Measurements from ENCODE around the gene BBLN. TPM values are rescaled to one million over a fixed set of nuclear protein-coding genes. Genes with fewer than 3 reads are reported as not detected.

Gene BBLN
- polyA plus RNA-seq, 1 donor from 2014 or later = 330 TPM

DNA sequence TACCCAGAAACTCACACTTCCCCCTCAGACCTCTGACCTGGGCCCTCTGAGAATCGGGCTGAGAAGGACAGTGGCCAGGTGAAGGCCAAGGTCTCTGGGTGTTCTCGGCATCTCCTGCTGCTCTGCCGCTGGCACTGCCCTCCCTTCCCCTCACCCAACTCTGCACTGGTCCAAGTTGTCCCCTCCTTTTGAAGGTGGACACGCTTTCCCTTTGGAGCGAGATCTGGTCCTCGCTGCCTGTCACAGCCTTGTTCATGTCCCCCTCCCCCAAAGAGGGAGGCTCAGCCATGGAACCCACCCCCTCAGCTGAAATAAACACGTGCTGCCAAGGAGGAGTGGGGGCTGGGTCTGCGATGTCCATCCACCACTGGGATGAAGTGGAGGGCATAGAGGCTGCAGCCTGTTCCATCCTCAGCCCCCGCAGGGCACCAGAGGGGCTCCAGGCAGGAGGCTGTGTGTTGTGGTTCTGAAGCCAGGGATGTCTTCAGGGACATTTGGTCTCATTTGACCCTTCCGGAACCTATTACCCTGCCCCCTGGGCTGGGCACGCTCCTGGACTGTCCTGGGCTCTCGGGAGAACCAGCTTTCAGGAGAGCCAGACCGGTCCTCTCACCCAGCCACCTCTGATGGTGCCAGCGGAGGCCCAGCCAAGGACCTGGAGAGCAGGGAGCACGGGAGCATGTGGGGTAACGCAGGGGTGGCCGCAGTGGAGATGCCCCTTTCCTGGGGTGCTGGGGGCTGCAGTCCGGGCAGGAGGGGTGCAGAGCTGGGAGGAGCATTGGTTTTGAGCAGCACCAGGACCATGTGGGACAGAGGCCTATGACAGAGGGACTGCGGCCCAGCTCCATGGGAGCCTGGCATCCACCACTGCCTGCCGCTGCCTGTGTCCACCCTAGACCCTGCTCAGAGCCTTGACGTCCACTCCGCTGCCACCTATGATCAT is 15.6 kb upstream of the BBLN start:
- Histone ChIP-seq H3K9me3 (ENCODE audit: low read length) (no peaks in the 10 kb centered on the region), H3K79me2 (replicated peaks; ENCODE audit: insufficient read depth, low read length) (no peaks in the 10 kb centered on the region), H3K27ac (ENCODE audit: low read length) (no peak overlapping the region), H3K9ac (ENCODE audit: low read length) (no peak overlapping the region), H3K36me3 (ENCODE audit: insufficient read depth, low read length) (no peaks in the 10 kb centered on the region), H3K27me3 (ENCODE audit: insufficient read depth, low read depth, low read length) (no peaks in the 10 kb centered on the region), H3K9me2 (ENCODE audit: insufficient read depth, low read length) (no peaks in the 10 kb centered on the region), H3F3A (ENCODE audit: insufficient read depth, low read length, poor library complexity, severe bottlenecking) (no peaks in the 10 kb centered on the region), H3K4me2 (ENCODE audit: low read length) (no peak overlapping the region), H3K4me3 (ENCODE audit: low read length) (no peak overlapping the region), H4K20me1 (ENCODE audit: insufficient read depth) (no peaks in the 10 kb centered on the region), H2AFZ (ENCODE audit: low read depth, low read length) (no peak overlapping the region)
- TF ChIP-seq RAD21 (conservative IDR thresholded peaks at IDR 0.05) (no peak), EP300 (conservative IDR thresholded peaks at IDR 0.05; ENCODE audit: poor library complexity, severe bottlenecking) (no peak), TAF1 (IDR thresholded peaks at IDR 0.05; ENCODE audit: low read depth) (no peak), SMC3 (conservative IDR thresholded peaks at IDR 0.05; ENCODE audit: poor library complexity) (no peak), CTCF (IDR thresholded peaks at IDR 0.05; ENCODE audit: poor library complexity, severe bottlenecking) (no peak), POLR2AphosphoS5 (IDR thresholded peaks at IDR 0.05) (no peak), EZH2 (IDR thresholded peaks at IDR 0.05; ENCODE audit: borderline replicate concordance, insufficient read depth, low read length, poor library complexity, severe bottlenecking) (no peak), MXI1 (conservative IDR thresholded peaks at IDR 0.05; ENCODE audit: poor library complexity, severe bottlenecking) (no peak)
- TF ChIP-seq, protein P1, sequence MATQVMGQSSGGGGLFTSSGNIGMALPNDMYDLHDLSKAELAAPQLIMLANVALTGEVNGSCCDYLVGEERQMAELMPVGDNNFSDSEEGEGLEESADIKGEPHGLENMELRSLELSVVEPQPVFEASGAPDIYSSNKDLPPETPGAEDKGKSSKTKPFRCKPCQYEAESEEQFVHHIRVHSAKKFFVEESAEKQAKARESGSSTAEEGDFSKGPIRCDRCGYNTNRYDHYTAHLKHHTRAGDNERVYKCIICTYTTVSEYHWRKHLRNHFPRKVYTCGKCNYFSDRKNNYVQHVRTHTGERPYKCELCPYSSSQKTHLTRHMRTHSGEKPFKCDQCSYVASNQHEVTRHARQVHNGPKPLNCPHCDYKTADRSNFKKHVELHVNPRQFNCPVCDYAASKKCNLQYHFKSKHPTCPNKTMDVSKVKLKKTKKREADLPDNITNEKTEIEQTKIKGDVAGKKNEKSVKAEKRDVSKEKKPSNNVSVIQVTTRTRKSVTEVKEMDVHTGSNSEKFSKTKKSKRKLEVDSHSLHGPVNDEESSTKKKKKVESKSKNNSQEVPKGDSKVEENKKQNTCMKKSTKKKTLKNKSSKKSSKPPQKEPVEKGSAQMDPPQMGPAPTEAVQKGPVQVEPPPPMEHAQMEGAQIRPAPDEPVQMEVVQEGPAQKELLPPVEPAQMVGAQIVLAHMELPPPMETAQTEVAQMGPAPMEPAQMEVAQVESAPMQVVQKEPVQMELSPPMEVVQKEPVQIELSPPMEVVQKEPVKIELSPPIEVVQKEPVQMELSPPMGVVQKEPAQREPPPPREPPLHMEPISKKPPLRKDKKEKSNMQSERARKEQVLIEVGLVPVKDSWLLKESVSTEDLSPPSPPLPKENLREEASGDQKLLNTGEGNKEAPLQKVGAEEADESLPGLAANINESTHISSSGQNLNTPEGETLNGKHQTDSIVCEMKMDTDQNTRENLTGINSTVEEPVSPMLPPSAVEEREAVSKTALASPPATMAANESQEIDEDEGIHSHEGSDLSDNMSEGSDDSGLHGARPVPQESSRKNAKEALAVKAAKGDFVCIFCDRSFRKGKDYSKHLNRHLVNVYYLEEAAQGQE (IDR thresholded peaks at IDR 0.05; ENCODE audit: borderline replicate concordance) = no peak

DNA sequence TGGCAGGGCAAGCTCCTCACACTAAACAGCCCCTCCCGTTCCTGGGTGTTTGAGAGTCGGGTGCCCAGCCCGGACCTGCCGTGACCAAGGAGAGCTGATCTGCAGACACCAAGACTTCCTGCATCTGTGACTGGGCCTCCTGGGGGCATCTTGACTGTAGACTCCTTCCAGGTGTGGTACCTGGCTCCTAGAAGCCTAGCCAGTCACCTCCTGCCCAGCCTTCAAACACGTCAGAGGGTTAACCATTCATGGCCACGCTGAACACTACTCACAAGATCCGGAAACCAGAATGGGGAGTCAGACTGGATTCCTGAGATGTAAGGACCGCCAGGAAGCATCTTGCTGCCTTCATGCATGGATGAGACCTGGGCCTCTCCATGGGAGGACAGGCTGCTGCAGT is 14.5 kb upstream of the BBLN start:
- H4K20me1 ChIP-seq (ENCODE audit: insufficient read depth) = no peaks in the 10 kb centered on the region
- no peak overlapping the region for H3K4me3 ChIP-seq (ENCODE audit: low read length)
- no peaks in the 10 kb centered on the region for H3K9me2 ChIP-seq (ENCODE audit: insufficient read depth, low read length)
- H3K4me2 ChIP-seq (ENCODE audit: low read length) = no peak overlapping the region
- H3K79me2 ChIP-seq (replicated peaks; ENCODE audit: insufficient read depth, low read length) = no peaks in the 10 kb centered on the region
- H3K27me3 ChIP-seq (ENCODE audit: insufficient read depth, low read depth, low read length) = no peaks in the 10 kb centered on the region
- no peaks in the 10 kb centered on the region for H3K9me3 ChIP-seq (ENCODE audit: low read length)
- H3K36me3 ChIP-seq (ENCODE audit: insufficient read depth, low read length) = no peaks in the 10 kb centered on the region
- no peak overlapping the region for H2AFZ ChIP-seq (ENCODE audit: low read depth, low read length)
- H3F3A ChIP-seq (ENCODE audit: insufficient read depth, low read length, poor library complexity, severe bottlenecking) = no peaks in the 10 kb centered on the region
- H3K27ac ChIP-seq (ENCODE audit: low read length) = no peak overlapping the region
- TF ChIP-seq MXI1 (conservative IDR thresholded peaks at IDR 0.05; ENCODE audit: poor library complexity, severe bottlenecking) (no peak), TAF1 (IDR thresholded peaks at IDR 0.05; ENCODE audit: low read depth) (no peak), POLR2AphosphoS5 (IDR thresholded peaks at IDR 0.05) (no peak), RAD21 (conservative IDR thresholded peaks at IDR 0.05) (no peak), EZH2 (IDR thresholded peaks at IDR 0.05; ENCODE audit: borderline replicate concordance, insufficient read depth, low read length, poor library complexity, severe bottlenecking) (no peak), SMC3 (conservative IDR thresholded peaks at IDR 0.05; ENCODE audit: poor library complexity) (no peak), CTCF (IDR thresholded peaks at IDR 0.05; ENCODE audit: poor library complexity, severe bottlenecking) (no peak), EP300 (conservative IDR thresholded peaks at IDR 0.05; ENCODE audit: poor library complexity, severe bottlenecking) (no peak)
- TF ChIP-seq, protein P1 (IDR thresholded peaks at IDR 0.05; ENCODE audit: borderline replicate concordance) = no peak
- H3K9ac ChIP-seq (ENCODE audit: low read length) = no peak overlapping the region

All from neural cell (in vitro differentiated cells).